Amniotic epithelial cell (primary cell): ENCODE data around the gene QRSL1.
"Not testable (repeated sequence)": the region's sequence is repeated elsewhere in the genome, so short reads cannot be mapped to it uniquely, and the experiment has no call there.

Experiments used
- DNase-seq: peaks from one replicate; pipeline ENCODE4 v3.0.0-alpha.2; 2010; ENCODE audit warnings: low read depth

Gene QRSL1

GRCh38 chr6:106623039-106623438, 6.3 kb upstream of the QRSL1 start:
- no peak for DNase-seq

- no peak for DNase-seq
These were observed 2.9 kb upstream of the QRSL1 start for GRCh38 chr6:106626485-106626884.

GRCh38 chr6:106627760-106628159, 1.6 kb upstream of the QRSL1 start:
- not testable (repeated sequence) for DNase-seq

- DNase-seq: peak; percentile 9
These were observed 698 bp upstream of the QRSL1 start for GRCh38 chr6:106628658-106629102.

GRCh38 chr6:106629859-106630163, 433 bp downstream of the QRSL1 start:
- DNase-seq: no peak

- no peak for DNase-seq
These were observed 988 bp downstream of the QRSL1 start for GRCh38 chr6:106630366-106630765.

- DNase-seq: no peak
These were observed 2.0 kb downstream of the QRSL1 start for GRCh38 chr6:106631346-106631745.

- DNase-seq: no peak
These were observed 5.2 kb downstream of the QRSL1 start for GRCh38 chr6:106634565-106634964.

- no peak for DNase-seq
These were observed 7.8 kb downstream of the QRSL1 start for GRCh38 chr6:106637051-106637716.

- DNase-seq: no peak
These were observed 8.5 kb downstream of the QRSL1 start for GRCh38 chr6:106637717-106638341.

- no peak for DNase-seq
These were observed 10.4 kb downstream of the QRSL1 start for GRCh38 chr6:106639812-106640211.

GRCh38 chr6:106642476-106642875, 13.1 kb downstream of the QRSL1 start:
- DNase-seq: peak; percentile 32

GRCh38 chr6:106643061-106643460, 13.7 kb downstream of the QRSL1 start:
- DNase-seq: peak; percentile 4

GRCh38 chr6:106648651-106649308, 19.4 kb downstream of the QRSL1 start:
- DNase-seq: no peak

GRCh38 chr6:106658469-106658868, 29.1 kb downstream of the QRSL1 start:
- peak; percentile 30 for DNase-seq

- DNase-seq: no peak
These were observed 30.5 kb downstream of the QRSL1 start for GRCh38 chr6:106659859-106660258.

- DNase-seq: no peak
These were observed 33.1 kb downstream of the QRSL1 start for GRCh38 chr6:106662458-106662857.

GRCh38 chr6:106666282-106667021, 37.1 kb downstream of the QRSL1 start:
- DNase-seq: no peak

GRCh38 chr6:106667022-106667402, 37.6 kb downstream of the QRSL1 start:
- DNase-seq: no peak

- no peak for DNase-seq
These were observed 40.9 kb downstream of the QRSL1 start for GRCh38 chr6:106670236-106670635.

- DNase-seq: no peak
These were observed 42.3 kb downstream of the QRSL1 start for GRCh38 chr6:106671651-106672050.

- no peak for DNase-seq
These were observed 45.3 kb downstream of the QRSL1 start for GRCh38 chr6:106674541-106675229.
